Calu3 (cell line): ENCODE measurements around the gene ZNF143. TPM values are rescaled to one million over a fixed set of nuclear protein-coding genes. Genes with fewer than 3 reads are reported as not detected.
"Not testable (repeated sequence)": the region's sequence is repeated elsewhere in the genome, so short reads cannot be mapped to it uniquely, and the experiment has no call there.

Source experiments
- BruUV-seq: library from RNA; stranded (reverse); fragments of 400-500 nt; replicated peaks from 2 replicates; lab custom pipeline; 2021; lab: Mats Ljungman, UMichigan
- CTCF ChIA-PET: fragments of 300-600 bp; sonication (Branson Sonifier 250); formaldehyde crosslinking; loops from one replicate; lab custom pipeline; 2022; ENCODE audit warnings: antibody characterized with exemption; lab: Charles Lee
- DNase-seq: peaks from one replicate; pipeline ENCODE4 v3.0.0; 2022
- H3K27ac Mint-ChIP-seq: one replicate; pipeline ENCODE4 v1.8.0; 2022; ENCODE audit warnings: mixed read lengths; ENCODE audit not compliant: unreplicated experiment
- H3K27me3 Mint-ChIP-seq: one replicate; pipeline ENCODE4 v1.8.0; 2022; ENCODE audit warnings: mixed read lengths; ENCODE audit not compliant: unreplicated experiment
- H3K36me3 Mint-ChIP-seq: one replicate; pipeline ENCODE4 v1.8.0; 2022; ENCODE audit warnings: mild to moderate bottlenecking, moderate library complexity, mixed read lengths; ENCODE audit not compliant: insufficient read depth, unreplicated experiment
- H3K4me1 Mint-ChIP-seq: one replicate; pipeline ENCODE4 v1.8.0; 2022; ENCODE audit warnings: mild to moderate bottlenecking, low read depth, mixed read lengths; ENCODE audit not compliant: unreplicated experiment
- H3K4me3 Mint-ChIP-seq: one replicate; pipeline ENCODE4 v1.8.0; 2022; ENCODE audit warnings: mild to moderate bottlenecking, low read depth, moderate library complexity, mixed read lengths; ENCODE audit not compliant: unreplicated experiment
- H3K9me3 Mint-ChIP-seq: one replicate; pipeline ENCODE4 v1.8.0; 2022; ENCODE audit warnings: low read depth, mixed read lengths; ENCODE audit not compliant: unreplicated experiment
- intact Hi-C: fragments of 100-400 bp; cut with micrococcal nuclease; formaldehyde crosslinking; loops from one replicate; pipeline ENCODE4 v1.10.0; 2022; ENCODE audit not compliant: unreplicated experiment
- total RNA-seq: library from RNA; stranded (reverse); gene quantifications from 2 replicates; pipeline ENCODE4 v1.2.3, GENCODE V29; 2022
- TF ChIP-seq, protein P1 (sequence below): fragments of 200-600 bp; IDR thresholded peaks from one replicate; pipeline ENCODE4 v1.8.0; 2022; ENCODE audit warnings: antibody characterized with exemption; ENCODE audit not compliant: unreplicated experiment

Gene ZNF143
- total RNA-seq, 1 experiment from 2014 or later: 28.7 TPM

DNA sequence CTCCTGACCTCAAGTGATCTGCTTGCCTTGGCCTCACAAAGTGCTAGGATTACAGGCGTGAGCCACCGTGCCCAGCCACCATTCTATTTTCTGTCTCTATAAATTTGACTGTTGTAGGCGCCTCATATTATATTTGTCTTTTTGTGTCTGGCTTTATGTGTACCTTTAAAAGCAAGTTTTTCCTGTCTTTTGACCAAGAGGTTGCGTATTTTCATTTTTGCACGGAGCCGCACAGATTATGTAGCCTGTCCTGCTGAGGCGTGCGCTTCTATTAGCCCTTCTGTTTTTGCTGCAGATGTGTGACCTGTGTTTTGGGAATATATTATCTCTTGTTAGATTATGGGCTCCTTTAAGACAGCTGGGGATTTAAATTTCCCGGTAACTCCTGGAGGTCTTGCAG, 72.2 kb downstream of the ZNF143 start:
- no peak overlapping the region for H3K4me3 Mint-ChIP-seq
- no peaks in the 10 kb centered on the region for H3K27me3 Mint-ChIP-seq
- BruUV-seq: no TSS peak
- DNase-seq: no peak
- intact Hi-C loops: no loop called here
- H3K9me3 Mint-ChIP-seq: no peaks in the 10 kb centered on the region
- H3K4me1 Mint-ChIP-seq: peaks cover 15% of the 10 kb centered on the region
- CTCF ChIA-PET: no interaction called here
- H3K36me3 Mint-ChIP-seq: peaks cover 5% of the 10 kb centered on the region
- TF ChIP-seq, protein P1, sequence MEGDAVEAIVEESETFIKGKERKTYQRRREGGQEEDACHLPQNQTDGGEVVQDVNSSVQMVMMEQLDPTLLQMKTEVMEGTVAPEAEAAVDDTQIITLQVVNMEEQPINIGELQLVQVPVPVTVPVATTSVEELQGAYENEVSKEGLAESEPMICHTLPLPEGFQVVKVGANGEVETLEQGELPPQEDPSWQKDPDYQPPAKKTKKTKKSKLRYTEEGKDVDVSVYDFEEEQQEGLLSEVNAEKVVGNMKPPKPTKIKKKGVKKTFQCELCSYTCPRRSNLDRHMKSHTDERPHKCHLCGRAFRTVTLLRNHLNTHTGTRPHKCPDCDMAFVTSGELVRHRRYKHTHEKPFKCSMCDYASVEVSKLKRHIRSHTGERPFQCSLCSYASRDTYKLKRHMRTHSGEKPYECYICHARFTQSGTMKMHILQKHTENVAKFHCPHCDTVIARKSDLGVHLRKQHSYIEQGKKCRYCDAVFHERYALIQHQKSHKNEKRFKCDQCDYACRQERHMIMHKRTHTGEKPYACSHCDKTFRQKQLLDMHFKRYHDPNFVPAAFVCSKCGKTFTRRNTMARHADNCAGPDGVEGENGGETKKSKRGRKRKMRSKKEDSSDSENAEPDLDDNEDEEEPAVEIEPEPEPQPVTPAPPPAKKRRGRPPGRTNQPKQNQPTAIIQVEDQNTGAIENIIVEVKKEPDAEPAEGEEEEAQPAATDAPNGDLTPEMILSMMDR: no peak
- H3K27ac Mint-ChIP-seq: no peak overlapping the region

DNA sequence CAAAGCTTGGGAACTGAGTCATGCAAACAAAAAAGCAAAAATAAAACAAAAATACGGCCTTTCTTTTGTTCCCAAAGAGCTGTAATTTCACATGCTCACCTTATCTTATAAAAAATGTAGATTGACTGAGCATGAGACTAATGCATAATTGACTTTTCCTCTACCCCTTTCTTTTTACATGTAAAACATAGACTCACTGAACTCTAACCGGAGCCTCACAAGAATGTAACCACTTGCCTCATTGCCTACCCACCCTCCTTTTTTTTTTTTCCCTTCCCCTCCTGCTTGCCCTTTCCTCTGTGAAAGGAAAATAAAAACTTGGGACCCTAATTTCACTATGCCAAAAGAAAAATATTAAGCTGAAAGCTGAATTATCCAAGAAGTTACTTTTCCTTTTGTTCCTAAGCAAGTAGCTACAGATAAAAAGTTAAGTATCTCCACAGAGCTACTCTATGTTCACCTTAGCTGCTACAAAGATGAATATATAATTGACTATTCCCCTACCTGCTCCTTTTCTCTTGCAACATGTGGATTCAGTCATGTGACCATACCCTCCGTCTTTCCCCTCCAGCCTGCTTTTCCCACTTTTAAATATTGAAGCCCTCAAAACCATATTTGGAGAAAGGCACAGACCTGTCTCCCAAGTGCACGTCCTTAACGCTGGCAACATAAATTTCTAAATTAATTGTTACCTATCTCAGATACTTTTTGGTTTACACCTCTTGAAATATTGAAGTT, 73.1 kb downstream of the ZNF143 start:
- peaks cover 11% of the 10 kb centered on the region for H3K4me1 Mint-ChIP-seq
- no peaks in the 10 kb centered on the region for H3K27me3 Mint-ChIP-seq
- DNase-seq: no peak
- TF ChIP-seq, protein P1: no peak
- no peaks in the 10 kb centered on the region for H3K9me3 Mint-ChIP-seq
- intact Hi-C loops: no loop called here
- no peak overlapping the region for H3K4me3 Mint-ChIP-seq
- H3K36me3 Mint-ChIP-seq: peaks cover 5% of the 10 kb centered on the region
- H3K27ac Mint-ChIP-seq: no peak overlapping the region
- BruUV-seq: no TSS peak
- CTCF ChIA-PET: interaction anchor here (0.7 to 1.6 kb wide), 4 partner anchors 28 to 827 kb away, joined by 3 to 4 read pairs (median 4); no protein-coding TSS in a partner anchor

DNA sequence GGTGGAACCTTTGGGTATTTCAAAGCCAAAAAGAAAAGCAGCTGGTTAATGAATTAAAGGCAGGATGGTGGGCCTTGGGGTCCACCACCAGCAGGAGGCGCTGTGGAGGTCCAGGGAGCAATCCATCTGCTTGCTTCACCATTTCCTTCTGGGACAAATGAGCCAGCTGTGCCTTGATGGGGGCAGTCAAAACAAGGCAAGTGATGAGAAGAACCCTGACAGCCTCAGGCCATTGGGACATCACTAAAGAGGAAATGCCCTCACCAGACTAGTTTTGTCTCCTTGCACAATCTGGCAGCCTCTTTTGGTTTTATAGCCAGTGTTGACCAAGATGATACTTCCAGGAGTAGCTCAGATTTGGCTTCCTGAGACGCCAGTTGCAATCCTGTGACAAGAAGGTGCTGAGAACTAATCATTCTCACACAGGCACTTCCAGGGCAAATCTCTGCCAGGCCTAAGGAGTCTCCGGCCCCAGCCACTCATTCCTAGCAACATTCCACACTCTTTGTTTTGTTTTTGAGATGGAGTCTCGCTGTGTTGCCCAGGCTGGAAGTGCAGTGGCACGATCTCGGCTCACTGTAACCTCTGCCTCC, 74.5 kb downstream of the ZNF143 start:
- no peak overlapping the region for H3K27ac Mint-ChIP-seq
- H3K9me3 Mint-ChIP-seq: no peaks in the 10 kb centered on the region
- peaks cover 5% of the 10 kb centered on the region for H3K36me3 Mint-ChIP-seq
- H3K4me3 Mint-ChIP-seq: no peak overlapping the region
- CTCF ChIA-PET: interaction anchor here (0.5 to 1.7 kb wide), 10 partner anchors 10 to 369 kb away, joined by 3 to 8 read pairs (median 4); no protein-coding TSS in a partner anchor
- DNase-seq: peak; percentile 76
- H3K4me1 Mint-ChIP-seq: no peaks in the 10 kb centered on the region
- intact Hi-C loops: no loop called here
- TF ChIP-seq, protein P1: peak; percentile 63
- no TSS peak for BruUV-seq
- no peaks in the 10 kb centered on the region for H3K27me3 Mint-ChIP-seq

DNA sequence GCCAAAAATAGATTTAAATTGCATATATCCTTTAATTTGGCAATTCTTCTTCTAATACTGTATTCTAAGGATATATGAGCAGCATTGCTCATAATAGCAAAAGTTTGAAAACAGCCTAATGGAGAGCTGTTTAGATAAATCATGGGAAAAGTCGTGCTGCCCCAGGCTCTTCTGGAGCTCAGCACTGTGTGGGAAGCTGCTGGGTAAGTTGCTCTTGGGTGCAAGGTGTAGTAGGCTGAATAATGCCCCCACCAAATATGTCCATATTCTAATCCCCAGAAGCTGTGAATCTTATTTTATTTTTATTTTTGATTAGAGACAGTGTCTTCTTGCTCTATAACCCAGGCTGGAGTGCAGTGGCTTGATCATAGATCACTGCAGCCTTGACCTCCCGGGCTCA, 77.7 kb downstream of the ZNF143 start:
- H3K36me3 Mint-ChIP-seq: no peaks in the 10 kb centered on the region
- CTCF ChIA-PET: interaction anchor here (0.6 kb wide), 1 partner anchor 95 kb away, joined by 3 read pairs; no protein-coding TSS in a partner anchor
- no peaks in the 10 kb centered on the region for H3K9me3 Mint-ChIP-seq
- H3K27me3 Mint-ChIP-seq: no peaks in the 10 kb centered on the region
- H3K4me3 Mint-ChIP-seq: no peak overlapping the region
- DNase-seq: no peak
- intact Hi-C loops: no loop called here
- no peak overlapping the region for H3K27ac Mint-ChIP-seq
- TF ChIP-seq, protein P1: no peak
- no peaks in the 10 kb centered on the region for H3K4me1 Mint-ChIP-seq
- no TSS peak for BruUV-seq

DNA sequence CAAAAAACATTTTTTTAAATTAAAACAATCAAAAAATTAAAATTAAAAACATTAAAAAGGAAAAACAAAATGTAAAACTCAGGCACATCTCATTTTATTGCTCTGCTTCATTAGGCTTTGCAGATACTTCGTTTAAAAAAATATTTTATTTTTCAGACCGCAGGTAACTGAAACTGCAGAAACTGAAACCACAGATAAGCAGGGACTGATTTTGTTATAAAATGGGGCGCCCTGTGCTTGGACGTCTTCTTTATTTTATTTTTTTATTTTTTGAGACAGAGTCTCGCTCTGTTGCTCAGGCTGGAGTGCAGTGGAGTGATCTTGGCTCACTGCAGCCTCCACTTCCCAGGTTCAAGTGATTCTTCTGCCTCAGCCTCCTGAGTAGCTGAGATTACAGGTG, 88.4 kb downstream of the ZNF143 start:
- H3K9me3 Mint-ChIP-seq, BruUV-seq, H3K4me3 Mint-ChIP-seq, H3K36me3 Mint-ChIP-seq, DNase-seq, intact Hi-C loops, H3K27ac Mint-ChIP-seq, H3K27me3 Mint-ChIP-seq, CTCF ChIA-PET, H3K4me1 Mint-ChIP-seq: not testable (repeated sequence)
